22Rv1 (cell line): ENCODE data around the gene XRCC3.

ENCODE experiments used
- ZFX ChIP-seq: fragments of 450-650 bp; IDR thresholded peaks from 2 replicates; pipeline ENCODE4 v1.6.1; 2017; ENCODE audit warnings: antibody characterized with exemption, borderline replicate concordance
- TF ChIP-seq, protein P1 (sequence below): fragments of 450-650 bp; IDR thresholded peaks from 2 replicates; pipeline ENCODE4 v1.5.1; 2017; ENCODE audit warnings: mild to moderate bottlenecking

DNA sequence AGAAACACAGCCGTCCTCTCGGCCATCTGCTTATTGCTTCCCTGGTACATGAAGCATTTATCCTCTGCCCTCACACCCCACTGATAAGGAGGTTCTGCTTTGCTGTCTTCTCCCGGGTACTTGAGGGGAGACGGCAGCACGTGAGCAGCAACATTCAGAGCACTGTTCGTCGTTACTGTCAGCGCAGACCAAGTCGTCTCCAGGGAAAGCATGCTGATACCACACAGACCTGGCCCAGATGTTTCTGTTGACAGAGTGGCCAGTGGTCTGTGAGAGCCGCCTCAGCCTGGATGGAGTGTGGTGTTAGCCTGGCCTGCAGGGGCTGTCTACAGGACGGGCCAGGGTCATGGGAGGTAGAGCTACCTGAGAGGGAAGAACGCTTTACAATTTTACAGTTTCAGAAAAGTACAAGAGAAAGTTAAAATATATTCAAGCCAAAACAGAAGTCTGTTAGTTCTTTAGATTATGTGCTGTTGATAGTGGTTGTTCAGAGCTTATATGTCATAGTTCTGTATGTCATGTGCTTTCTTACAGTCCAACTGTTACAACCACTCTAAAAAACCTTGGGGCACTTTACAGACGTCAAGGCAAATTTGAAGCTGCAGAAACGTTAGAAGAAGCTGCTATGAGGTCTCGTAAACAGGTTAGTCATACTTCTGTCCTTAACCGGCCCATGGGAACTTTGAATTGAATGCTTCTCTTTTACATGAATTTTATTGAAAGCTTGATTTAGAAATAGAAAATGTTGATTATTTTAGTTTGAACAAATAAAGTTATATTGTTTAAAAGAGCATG, 38.2 kb downstream of the XRCC3 start:
- TF ChIP-seq, protein P1, sequence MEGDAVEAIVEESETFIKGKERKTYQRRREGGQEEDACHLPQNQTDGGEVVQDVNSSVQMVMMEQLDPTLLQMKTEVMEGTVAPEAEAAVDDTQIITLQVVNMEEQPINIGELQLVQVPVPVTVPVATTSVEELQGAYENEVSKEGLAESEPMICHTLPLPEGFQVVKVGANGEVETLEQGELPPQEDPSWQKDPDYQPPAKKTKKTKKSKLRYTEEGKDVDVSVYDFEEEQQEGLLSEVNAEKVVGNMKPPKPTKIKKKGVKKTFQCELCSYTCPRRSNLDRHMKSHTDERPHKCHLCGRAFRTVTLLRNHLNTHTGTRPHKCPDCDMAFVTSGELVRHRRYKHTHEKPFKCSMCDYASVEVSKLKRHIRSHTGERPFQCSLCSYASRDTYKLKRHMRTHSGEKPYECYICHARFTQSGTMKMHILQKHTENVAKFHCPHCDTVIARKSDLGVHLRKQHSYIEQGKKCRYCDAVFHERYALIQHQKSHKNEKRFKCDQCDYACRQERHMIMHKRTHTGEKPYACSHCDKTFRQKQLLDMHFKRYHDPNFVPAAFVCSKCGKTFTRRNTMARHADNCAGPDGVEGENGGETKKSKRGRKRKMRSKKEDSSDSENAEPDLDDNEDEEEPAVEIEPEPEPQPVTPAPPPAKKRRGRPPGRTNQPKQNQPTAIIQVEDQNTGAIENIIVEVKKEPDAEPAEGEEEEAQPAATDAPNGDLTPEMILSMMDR = no peak
- TF ChIP-seq ZFX = no peak
